ENCODE data around the gene COL25A1.
"Not testable (repeated sequence)": the region's sequence is repeated elsewhere in the genome, so short reads cannot be mapped to it uniquely, and the experiment has no call there.

Gene COL25A1

GRCh38 chr4:108947526-108947925 lies 354.9 kb downstream of the COL25A1 start:
- no peak for DNase-seq

GRCh38 chr4:108946237-108946636 lies 356.2 kb downstream of the COL25A1 start:
- DNase-seq = no peak

GRCh38 chr4:108943976-108944591 lies 358.4 kb downstream of the COL25A1 start:
- DNase-seq = no peak

GRCh38 chr4:108943371-108943770 lies 359.1 kb downstream of the COL25A1 start:
- no peak for DNase-seq

- DNase-seq = no peak
These were observed 360.5 kb downstream of the COL25A1 start for GRCh38 chr4:108941904-108942430.

GRCh38 chr4:108940634-108941033 lies 361.8 kb downstream of the COL25A1 start:
- no peak for DNase-seq

GRCh38 chr4:108940149-108940548 lies 362.3 kb downstream of the COL25A1 start:
- no peak for DNase-seq

- no peak for DNase-seq
These were observed 365.4 kb downstream of the COL25A1 start for GRCh38 chr4:108937066-108937465.

GRCh38 chr4:108933925-108934324 lies 368.5 kb downstream of the COL25A1 start:
- DNase-seq = not testable (repeated sequence)

- no peak for DNase-seq
These were observed 369.4 kb downstream of the COL25A1 start for GRCh38 chr4:108933046-108933445.

- DNase-seq = no peak
These were observed 370.5 kb downstream of the COL25A1 start for GRCh38 chr4:108931926-108932325.

- DNase-seq = no peak
These were observed 372.3 kb downstream of the COL25A1 start for GRCh38 chr4:108930186-108930585.

GRCh38 chr4:108926781-108927180 lies 375.7 kb downstream of the COL25A1 start:
- no peak for DNase-seq

GRCh38 chr4:108926061-108926460 lies 376.4 kb downstream of the COL25A1 start:
- peak; percentile 60 to 74 for DNase-seq

- DNase-seq = no peak
These were observed 380.3 kb downstream of the COL25A1 start for GRCh38 chr4:108922191-108922590.

- no peak for DNase-seq
These were observed 381.9 kb downstream of the COL25A1 start for GRCh38 chr4:108920395-108921087.

- DNase-seq = no peak
These were observed 383.1 kb downstream of the COL25A1 start for GRCh38 chr4:108919226-108919893.

- no peak for DNase-seq
These were observed 385.2 kb downstream of the COL25A1 start for GRCh38 chr4:108917255-108917654.

- no peak for DNase-seq
These were observed 385.8 kb downstream of the COL25A1 start for GRCh38 chr4:108916638-108917037.

- DNase-seq = no peak
These were observed 395.5 kb downstream of the COL25A1 start for GRCh38 chr4:108906866-108907367.

- no peak for DNase-seq
These were observed 396.5 kb downstream of the COL25A1 start for GRCh38 chr4:108906006-108906405.

GRCh38 chr4:108903464-108904221 lies 398.8 kb downstream of the COL25A1 start:
- no peak for DNase-seq

- no peak for DNase-seq
These were observed 399.7 kb downstream of the COL25A1 start for GRCh38 chr4:108902769-108903168.
